ENCODE data around the gene VSTM5. TPM values are rescaled to one million over a fixed set of nuclear protein-coding genes. Genes with fewer than 3 reads are reported as not detected.

VSTM5 gene
- polyA plus RNA-seq, 3 donors: 1.4 to 2.4 (median 1.7) TPM

- no peak for DNase-seq
Observed at GRCh38 chr11:93844568-93844967, 5.8 kb downstream of the VSTM5 start.

DNA sequence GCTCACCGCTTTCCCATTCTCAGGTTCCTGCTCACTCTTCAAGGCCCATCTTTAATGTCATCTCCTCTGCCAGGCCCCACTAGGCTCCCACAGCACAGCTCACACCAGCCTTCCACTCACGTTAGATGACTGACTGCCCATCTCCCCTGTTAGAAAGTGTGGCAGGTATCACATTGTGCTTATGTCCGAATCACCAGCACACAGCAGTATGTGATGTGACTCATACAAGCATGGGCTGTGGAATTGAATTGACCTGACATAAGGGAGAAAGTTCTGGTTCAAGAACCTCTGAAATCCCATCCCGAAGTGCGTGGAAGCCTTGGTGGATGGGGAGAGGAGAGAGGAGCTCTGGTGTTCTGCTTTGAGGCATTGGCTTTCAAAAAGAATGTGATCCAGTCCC is 6.5 kb downstream of the VSTM5 start:
- DNase-seq: no peak

DNA sequence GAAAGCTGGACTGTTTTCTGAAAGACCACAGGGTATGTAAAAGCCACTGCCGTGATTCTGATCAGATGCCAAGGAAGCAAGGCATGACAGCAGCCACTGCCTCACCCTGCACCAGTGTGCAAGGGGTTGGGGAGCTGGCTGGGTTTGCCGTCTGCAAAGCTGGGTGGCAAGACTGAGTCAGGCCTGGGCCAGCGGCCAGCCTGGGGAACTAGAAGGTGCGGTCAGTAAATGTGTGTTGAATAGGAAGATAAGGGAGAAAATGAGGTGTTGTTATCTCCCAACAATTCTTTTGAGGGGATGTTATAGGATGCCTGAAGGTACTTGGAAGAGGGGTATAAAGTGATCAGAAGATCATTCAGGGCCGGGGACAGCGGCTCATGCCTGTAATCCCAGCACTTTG is 8.0 kb downstream of the VSTM5 start:
- no peak for DNase-seq

DNA sequence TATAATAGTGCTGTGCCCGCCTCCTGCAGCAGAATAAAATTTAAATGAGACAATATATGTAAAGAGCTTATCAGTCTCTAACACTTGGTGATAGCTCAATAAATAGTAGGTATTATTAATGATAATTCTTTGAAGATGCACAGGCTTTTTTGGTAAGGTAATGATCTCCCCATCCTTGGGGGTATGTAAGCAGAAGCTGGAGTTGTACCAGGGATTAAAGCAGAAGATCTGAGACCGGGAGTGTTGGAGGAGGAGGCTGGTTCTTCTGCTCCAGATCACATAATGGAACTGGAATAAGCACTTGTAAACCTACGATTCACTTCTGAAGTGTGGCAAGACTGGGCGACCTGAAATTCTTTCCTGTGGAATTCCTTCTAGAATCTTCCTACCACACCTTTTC is 8.4 kb downstream of the VSTM5 start:
- DNase-seq: no peak

DNA sequence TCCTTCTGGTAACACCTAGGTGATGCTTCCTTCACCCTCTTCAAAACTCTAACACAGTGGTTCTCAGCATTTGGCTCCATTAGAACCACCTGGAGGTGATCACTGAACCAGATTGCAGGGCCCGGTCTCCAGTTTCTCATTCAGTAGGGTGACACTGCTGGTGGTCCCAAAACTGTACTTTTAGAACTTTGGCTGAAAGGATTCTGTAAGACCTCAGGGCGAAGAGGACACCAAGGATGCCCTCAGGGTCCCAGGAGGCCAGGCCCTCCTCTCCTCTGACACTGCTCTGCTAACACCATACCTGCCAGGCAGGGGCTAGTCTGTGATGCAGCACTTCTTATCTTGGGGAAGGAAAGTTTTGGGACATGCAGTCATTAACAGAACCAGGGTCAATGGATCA is 9.0 kb downstream of the VSTM5 start:
- no peak for DNase-seq

DNA sequence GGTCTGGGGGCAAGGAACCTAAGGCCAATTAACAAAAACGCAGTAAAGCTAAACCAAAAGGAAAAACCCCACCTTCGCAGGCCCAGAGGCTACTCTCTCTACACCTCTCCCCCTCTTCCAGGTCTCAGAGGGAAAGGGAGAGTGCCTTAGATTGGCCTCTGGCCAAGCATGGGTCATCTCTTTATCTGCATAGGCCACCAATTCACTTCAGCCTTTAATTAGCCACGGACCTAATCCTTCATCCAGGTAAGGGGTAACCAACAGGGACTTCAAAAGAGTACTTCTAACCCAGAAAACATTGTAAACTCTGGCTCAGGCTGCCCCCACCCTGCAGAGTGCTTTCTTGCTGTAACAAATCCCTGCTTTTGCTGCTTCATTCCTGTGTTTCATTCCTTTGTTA is 9.4 kb downstream of the VSTM5 start:
- no peak for DNase-seq

DNA sequence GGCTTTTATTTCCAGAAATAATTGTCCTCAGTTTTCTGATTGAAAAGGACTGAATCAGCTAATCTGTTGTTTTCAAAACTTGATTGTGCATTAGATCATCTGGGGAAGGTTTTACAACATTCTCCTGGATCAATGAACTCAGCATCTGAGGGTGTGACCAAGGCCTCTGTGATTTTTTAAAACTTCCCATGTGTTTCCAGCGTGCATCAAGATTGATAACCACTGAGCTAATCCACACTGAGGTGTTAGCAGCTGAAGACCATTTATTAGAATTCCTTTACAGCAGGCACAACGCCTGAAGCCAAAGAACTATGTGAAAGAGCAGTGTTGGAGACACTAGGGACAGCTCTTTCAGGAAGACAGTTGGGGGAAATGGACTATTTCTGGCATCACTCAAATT is 10.2 kb downstream of the VSTM5 start:
- no peak for DNase-seq

DNA sequence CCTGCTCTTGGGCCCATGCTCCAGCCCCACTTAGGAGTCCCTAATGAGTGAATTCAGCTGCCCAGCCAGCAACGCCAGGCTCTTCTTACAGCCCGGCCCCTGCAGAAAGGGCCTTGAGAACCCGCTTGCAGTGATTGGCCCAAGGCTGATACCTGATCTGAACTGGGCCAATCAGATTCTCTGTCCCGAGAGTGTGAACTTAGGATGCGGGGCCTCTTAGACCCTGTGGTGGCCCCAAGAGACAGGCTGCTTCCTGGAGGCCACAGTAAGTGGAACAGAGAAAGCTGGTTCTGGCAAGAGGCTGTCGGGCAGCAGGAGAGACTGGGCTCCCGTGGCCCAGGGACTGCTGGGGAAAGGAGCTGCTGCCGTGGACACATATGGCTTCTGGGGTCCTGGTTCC is 11.5 kb downstream of the VSTM5 start:
- no peak for DNase-seq

DNA sequence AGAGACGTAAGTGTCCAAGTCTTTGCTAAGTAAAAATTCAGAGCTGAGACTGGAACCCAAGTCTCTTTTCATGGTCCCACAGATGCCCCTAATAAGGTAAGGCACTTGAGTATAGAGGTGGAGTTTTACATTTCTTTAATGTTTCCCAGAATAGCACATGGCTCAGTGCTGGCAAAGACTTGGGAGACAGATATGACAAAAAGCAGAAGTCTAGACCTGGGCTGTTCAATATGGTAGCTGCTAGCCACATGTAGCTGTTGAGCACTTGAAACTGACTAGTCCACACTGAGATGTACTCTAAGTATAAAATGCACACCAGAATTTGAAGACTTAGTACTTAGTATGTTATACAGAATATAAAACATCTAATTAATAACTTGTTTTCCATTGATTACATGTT is 17.6 kb downstream of the VSTM5 start:
- DNase-seq: no peak

GRCh38 chr11:93831343-93832127 is 18.9 kb downstream of the VSTM5 start:
- DNase-seq: no peak

DNA sequence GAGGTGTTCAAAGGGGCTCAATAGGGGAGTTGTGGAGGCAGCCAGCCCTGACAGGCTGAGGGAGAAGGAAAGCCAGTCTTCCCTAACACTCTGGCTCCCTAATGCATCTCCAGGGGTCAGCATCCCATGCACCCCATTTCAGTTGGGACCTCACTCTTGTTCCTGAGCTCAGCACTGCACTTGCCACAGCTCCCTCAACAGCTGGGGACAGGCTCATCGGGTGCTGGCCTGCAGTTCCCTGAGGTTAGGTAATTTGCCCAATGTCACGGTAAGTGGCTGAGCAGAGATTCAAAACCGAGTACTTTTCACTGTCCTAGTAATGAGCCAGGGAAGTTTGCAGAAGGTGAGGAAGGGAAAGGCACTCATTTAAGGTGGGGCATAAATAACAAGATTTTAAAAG is 20.8 kb downstream of the VSTM5 start:
- no peak for DNase-seq

- no peak for DNase-seq
Observed at GRCh38 chr11:93827363-93827762, 23.1 kb downstream of the VSTM5 start.

DNA sequence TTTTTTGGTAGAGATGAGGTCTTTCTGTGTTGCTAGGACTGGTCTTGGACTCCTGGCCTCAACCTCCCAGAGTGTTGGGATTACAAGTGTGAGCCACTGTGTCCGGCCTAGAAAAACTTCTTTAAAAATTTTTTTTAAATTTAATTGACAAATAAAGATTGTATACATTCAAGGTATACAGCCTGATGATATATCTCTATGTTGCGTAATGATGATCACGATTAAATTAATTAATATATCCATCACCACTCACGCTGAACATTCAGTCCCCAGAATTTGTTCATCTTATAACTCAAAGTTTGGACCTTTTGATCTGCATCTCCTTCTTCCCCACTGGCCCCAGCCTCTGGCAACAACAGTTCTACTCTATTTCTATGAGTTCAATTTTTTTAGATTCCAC is 27.2 kb downstream of the VSTM5 start:
- no peak for DNase-seq

GRCh38 chr11:93822359-93822758 is 28.1 kb downstream of the VSTM5 start:
- no peak for DNase-seq

- DNase-seq: peak; percentile 4
Observed at GRCh38 chr11:93821617-93822016, 28.8 kb downstream of the VSTM5 start.

DNA sequence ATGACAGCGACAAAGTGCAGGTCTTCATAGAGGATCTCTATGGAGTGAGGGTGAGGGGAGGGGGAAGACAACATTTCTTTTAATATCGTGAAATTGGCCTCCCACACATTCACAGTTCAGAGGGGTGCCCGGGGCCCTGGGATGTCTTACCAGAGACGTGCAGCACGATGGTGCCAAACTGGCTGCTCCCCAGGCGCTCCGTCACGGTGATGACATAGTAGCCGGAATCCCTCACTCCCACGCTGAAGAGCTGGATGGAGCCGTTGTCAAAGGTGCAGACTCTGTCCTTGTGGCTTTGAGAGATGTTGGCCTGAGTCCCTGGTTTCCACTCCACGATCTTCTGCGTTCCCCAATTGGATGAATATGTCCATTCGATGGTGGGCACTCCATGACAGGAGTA is 29.6 kb downstream of the VSTM5 start:
- DNase-seq: no peak

- no peak for DNase-seq
Observed at GRCh38 chr11:93819966-93820695, 30.3 kb downstream of the VSTM5 start.

- no peak for DNase-seq
Observed at GRCh38 chr11:93817426-93818348, 32.7 kb downstream of the VSTM5 start.

GRCh38 chr11:93814966-93815633 is 35.3 kb downstream of the VSTM5 start:
- DNase-seq: no peak

GRCh38 chr11:93813974-93814373 is 36.4 kb downstream of the VSTM5 start:
- DNase-seq: no peak

GRCh38 chr11:93807980-93808379 is 42.4 kb downstream of the VSTM5 start:
- no peak for DNase-seq

- DNase-seq: no peak
Observed at GRCh38 chr11:93804879-93805278, 45.5 kb downstream of the VSTM5 start.
